Measurements from ENCODE around the gene CCDC17.

GRCh38 chr1:45656573-45657226 lies 32.8 kb upstream of the CCDC17 start:
- TF ChIP-seq CTCF (IDR thresholded peaks at IDR 0.05) (no peak), POLR2A (IDR thresholded peaks at IDR 0.05) (no peak), EP300 (IDR thresholded peaks at IDR 0.05) (no peak), POLR2AphosphoS5 (IDR thresholded peaks at IDR 0.05) (no peak)

All from suprapubic skin (tissue), 4 donors.